KBM-7 (cell line): ENCODE data around the gene TDP2.
"Not testable (repeated sequence)": the region's sequence is repeated elsewhere in the genome, so short reads cannot be mapped to it uniquely, and the experiment has no call there.

Experiments used
- DNase-seq: peaks from one replicate; pipeline ENCODE4 v3.0.0-alpha.2; 2015
- in situ Hi-C: fragments of 300-500 bp; cut with MboI; formaldehyde crosslinking; loops from 2 replicates; pipeline ENCODE4 v1.14.3; 2020; ENCODE audit warnings: low sequenced_read_pairs, low pct_unique_long_range_greater_than_20kb, mixed read lengths

TDP2 gene, protein sequence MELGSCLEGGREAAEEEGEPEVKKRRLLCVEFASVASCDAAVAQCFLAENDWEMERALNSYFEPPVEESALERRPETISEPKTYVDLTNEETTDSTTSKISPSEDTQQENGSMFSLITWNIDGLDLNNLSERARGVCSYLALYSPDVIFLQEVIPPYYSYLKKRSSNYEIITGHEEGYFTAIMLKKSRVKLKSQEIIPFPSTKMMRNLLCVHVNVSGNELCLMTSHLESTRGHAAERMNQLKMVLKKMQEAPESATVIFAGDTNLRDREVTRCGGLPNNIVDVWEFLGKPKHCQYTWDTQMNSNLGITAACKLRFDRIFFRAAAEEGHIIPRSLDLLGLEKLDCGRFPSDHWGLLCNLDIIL

GRCh38 chr6:24666641-24667377 lies at the start of gene TDP2, which contains the start of gene ACOT13:
TSS of gene TDP2 (minus strand) at chr6:24666899. CDS start at chr6:24666862, 37 bp downstream.
TSS of gene ACOT13 (plus strand) at chr6:24667077. CDS start at chr6:24667264, 187 bp downstream.
- DNase-seq: peak; percentile 98
- in situ Hi-C loops: no loop called here

DNA sequence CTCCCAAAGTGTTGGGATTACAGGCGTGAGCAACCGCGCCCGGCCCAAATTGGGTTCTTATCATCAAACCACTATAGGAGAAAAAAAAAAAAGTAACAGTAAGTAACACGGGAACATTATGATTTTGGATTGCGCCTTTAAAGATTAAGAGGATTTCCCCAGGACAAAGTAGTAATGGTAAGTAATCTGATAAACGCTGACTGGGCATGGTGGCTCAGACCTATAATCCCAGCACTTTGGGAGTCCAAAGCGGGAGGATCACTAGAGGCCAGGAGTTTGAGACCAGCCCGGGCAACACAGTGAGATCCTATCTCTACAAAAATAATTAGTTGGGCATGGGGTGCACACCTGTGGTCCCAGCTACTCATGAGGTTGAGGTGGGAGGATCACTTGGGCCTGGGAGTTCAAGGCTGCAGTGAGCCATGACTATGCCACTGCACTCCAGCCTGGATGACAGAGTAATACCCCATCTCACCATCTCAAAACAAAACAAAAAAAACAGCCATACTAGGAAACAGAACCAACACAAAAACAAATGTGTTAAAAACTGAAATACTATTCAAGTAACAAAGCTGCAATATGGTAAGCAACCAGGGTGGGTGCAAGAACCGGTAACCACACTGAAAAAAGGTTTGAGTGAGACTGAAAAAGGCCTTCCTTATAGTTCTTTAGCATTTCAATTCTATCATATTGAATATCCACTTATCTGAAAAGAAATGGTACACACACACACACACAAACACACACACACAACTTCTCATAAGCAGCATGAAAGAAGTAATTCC lies 44.0 kb upstream of the TDP2 start:
- DNase-seq: no peak
- in situ Hi-C loops: no loop called here

DNA sequence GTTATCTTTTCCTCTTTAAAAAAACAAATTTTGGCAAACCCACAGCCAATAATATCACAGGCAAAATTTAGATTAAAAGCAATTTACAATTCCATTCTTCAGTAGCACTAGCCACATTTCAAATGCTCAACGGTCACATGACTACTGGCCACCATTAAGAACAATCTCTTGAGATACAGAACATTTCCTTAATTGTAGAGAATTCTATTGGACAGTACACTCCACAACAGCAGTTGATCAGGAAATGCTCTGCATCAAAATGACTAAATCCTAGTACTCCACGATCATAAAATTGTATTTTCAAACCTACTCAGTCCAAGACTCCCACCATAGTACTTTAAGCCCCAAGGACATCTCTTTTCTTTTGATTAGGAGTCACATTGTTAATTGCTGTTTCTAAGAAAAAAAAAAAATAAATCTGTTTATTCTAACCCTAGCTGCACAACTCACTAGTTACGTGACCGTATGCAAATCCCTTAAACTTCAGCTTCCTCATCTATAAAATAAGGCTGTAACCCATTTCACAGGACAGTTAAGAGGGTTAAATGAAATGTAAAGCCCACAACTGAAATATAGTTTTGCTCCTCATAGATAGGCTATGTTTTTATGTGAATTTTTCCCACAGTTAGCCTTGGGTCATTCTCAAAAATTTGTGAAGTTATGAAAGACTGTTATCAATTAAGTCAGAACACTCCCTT lies 42.5 kb upstream of the TDP2 start:
- no peak for DNase-seq
- in situ Hi-C loops: no loop called here

DNA sequence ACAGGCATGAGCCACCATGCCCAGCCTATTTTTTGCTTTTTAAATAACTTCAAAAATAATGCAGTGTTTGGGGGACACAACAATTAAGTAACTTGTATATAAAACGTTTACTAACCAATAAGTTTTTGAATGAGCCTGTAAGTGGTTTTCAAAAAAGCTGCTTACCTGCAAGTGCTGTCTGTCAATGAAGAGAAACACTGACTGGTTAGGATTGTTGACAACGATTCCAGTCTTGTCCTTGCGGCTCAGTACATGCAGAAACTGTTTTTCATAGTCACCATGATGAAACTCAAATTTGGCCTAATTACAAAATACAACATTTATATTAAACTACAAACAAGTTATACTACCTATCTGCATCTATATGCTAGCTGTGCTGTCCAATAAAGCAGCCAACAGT lies 41.9 kb upstream of the TDP2 start:
- in situ Hi-C loops: no loop called here
- no peak for DNase-seq

- DNase-seq: no peak
- in situ Hi-C loops: no loop called here
Observed at GRCh38 chr6:24704468-24704867, 37.8 kb upstream of the TDP2 start.

GRCh38 chr6:24702720-24703282 lies 36.1 kb upstream of the TDP2 start:
- DNase-seq: no peak
- in situ Hi-C loops: no loop called here

- no peak for DNase-seq
- in situ Hi-C loops: no loop called here
Observed at GRCh38 chr6:24699521-24700359, 33.0 kb upstream of the TDP2 start.

DNA sequence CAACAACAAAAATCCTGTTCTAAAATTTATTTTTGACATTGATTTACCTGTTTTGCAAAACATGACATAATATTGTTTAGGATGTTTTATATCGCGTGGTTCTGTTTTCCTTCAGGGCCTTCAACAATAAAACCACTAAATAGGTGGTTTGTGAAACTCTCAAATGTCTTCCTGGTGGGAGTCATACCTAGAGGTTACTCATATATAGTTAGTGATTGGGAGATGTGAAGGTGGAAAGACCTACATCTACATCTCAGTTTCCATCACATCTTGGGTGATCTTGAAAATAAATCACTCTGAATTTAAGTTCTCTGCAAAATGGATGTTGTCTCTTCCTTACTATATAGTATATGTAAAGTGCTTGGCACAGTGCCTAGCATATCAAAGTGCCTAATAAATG lies 29.4 kb upstream of the TDP2 start:
- no peak for DNase-seq
- in situ Hi-C loops: no loop called here

- in situ Hi-C loops: not testable (repeated sequence)
- peak; percentile 66 for DNase-seq
Observed at GRCh38 chr6:24695635-24696034, 28.9 kb upstream of the TDP2 start.

- in situ Hi-C loops: no loop called here
- DNase-seq: no peak
Observed at GRCh38 chr6:24694198-24694597, 27.5 kb upstream of the TDP2 start.

DNA sequence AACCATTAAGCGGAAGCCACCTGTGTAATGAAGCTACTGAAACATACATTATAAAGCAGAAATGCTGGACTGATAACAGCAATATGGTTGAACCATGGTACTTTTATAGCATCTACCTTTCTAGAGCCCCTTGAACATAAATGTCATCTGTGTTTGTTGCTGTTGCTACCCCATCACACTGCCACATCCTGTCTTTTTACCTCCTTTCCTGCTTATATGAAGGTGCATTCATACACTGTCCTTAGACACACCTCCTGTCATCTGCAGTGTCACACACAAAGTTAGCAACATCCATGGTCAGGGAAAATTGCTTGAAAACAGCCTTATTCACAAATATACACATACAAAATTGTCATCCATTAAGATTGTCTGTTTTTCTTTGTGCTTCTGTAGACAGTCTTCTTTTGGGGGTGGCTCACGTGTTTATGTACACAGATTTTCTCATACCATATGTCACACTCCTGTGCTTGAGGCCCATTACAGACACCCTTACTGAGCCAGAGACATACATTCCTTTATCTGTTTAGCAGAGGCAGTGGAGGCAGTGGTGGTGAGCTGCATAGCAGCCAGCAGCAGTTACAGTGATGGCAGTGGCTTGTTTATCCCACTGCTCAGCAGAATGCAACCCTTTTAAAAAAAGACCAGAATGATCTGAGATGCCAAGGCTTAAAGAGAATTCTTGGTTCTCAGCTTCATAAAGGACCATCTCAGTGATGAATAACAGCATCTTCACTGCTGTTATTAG lies 26.3 kb upstream of the TDP2 start:
- DNase-seq: no peak
- in situ Hi-C loops: no loop called here

- no peak for DNase-seq
- in situ Hi-C loops: no loop called here
Observed at GRCh38 chr6:24692415-24692814, 25.7 kb upstream of the TDP2 start.

DNA sequence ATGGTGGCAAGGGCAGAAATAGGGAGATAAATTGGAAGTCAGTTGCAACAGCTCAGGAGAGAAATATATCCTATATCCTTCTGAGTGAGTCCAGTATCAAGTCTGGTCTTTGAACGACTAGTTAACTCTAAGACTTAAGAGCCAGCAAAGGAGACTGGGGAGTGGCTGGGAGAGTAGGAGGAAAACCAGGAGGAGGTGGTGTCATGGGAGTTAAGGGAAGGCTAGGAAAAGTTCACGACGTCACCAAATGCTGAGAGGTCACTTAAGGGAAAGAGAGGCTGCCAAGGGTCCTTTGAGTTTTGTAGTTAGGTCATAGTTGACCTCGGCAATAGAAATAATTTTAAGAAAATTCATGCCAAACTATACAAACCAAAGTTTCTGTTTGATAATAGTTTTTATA lies 25.3 kb upstream of the TDP2 start:
- no peak for DNase-seq
- in situ Hi-C loops: no loop called here

DNA sequence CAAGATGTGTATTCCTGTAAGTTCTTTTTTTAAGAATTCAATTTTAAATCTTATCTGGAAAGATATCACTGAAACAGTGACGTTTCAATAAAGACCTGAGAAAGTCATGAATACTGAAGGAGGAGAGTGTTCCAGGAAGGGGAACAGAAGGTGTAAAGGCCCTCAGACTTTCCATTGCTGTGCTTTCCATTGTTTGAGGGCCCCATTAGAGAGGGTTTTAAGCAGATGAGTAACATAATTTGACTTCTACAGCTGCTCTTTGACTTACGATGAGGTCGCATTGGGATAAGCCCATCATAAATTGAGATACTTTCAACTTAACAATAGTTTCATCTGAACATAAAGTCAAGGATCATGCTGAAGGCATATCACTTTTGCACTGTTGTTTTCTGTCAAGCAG lies 24.9 kb upstream of the TDP2 start:
- in situ Hi-C loops: no loop called here
- DNase-seq: no peak

- in situ Hi-C loops: no loop called here
- DNase-seq: no peak
Observed at GRCh38 chr6:24690593-24690992, 23.9 kb upstream of the TDP2 start.

DNA sequence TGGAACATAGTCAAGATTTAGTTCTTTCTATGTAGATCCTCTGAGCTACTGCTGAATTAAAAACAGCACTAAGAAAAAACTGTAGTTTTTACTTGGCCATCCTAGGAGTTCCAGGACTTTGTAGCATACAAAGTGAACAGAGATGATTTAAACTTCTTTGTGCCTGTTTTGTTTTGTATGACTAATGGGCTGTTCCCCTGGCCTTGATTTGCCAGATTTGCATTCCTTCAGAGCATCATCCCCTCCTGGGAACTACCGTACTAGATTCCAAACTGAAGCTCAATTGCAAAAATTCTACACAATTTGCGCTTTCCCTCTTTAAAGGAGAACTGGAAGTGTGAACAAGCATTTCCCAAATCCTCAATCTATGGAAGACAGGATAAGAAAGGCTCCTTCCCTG lies 23.3 kb upstream of the TDP2 start:
- in situ Hi-C loops: no loop called here
- DNase-seq: no peak

DNA sequence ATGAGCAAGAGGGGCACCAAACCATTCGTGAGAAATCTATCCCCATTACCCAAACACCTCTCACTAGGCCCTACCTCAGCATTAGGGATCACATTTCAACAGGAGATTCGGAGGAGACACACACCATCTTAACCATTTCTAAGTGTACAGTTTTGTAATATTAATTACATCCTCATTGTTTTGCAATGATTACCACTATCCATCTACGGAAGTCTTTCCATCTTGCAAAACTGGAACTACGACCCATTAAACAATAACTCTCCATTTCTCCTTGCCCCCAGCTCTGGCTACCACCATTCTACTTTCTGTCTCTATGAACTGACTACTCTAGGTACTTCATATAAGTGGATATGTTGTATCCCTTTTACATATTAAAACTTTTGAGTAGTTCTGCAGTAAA lies 20.2 kb upstream of the TDP2 start:
- DNase-seq: no peak
- in situ Hi-C loops: no loop called here

- DNase-seq: no peak
- in situ Hi-C loops: no loop called here
Observed at GRCh38 chr6:24686408-24686807, 19.7 kb upstream of the TDP2 start.
